Measurements from ENCODE around the gene NEAT1. TPM values are rescaled to one million over a fixed set of nuclear protein-coding genes. Genes with fewer than 3 reads are reported as not detected.

The NEAT1 gene
- total and polyA plus RNA-seq, 9 of the 15 experiments (the other 6 are each of a cell fraction or from before 2014, with no cell fraction given): 20.1 to 389 (median 62.8) TPM

DNA sequence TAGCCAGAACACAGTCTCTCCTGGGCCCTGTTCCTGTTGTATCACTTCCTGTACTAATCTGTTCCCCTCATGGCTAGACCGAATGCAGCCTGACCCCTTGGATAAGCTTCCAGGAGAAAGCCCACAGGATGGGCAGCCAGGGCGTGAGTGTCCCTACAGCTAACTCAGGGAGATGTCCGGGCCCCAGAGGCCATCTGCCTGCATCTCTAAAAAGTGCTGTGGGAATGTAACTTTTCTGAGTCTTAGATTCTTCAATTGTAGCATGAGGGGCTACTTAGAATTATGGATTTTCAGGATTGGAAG lies 68.5 kb downstream of the NEAT1 start:
- H3K4me1 ChIP-seq (replicated peaks in 1 of 2; ENCODE audit: control insufficient read depth in 2 of 2, insufficient read depth in 2 of 2, low read length in 2 of 2): peaks cover 75 to 81% of the 10 kb centered on the region in 2 experiments

More for the DNA sequence above, 68.5 kb downstream of the NEAT1 start:
- TF ChIP-seq ZBTB17 (CRISPR knock-in tag; IDR thresholded peaks at IDR 0.05) (0 out of 2 replicates have a peak, but pooled peaks have one; percentile 44), ZNF133 (CRISPR knock-in tag; IDR thresholded peaks at IDR 0.05) (no peak), SMAD4 (CRISPR knock-in tag; conservative IDR thresholded peaks at IDR 0.05) (0 out of 2 replicates have a peak, but pooled peaks have one; percentile 18)
- TF ChIP-seq, protein P1, sequence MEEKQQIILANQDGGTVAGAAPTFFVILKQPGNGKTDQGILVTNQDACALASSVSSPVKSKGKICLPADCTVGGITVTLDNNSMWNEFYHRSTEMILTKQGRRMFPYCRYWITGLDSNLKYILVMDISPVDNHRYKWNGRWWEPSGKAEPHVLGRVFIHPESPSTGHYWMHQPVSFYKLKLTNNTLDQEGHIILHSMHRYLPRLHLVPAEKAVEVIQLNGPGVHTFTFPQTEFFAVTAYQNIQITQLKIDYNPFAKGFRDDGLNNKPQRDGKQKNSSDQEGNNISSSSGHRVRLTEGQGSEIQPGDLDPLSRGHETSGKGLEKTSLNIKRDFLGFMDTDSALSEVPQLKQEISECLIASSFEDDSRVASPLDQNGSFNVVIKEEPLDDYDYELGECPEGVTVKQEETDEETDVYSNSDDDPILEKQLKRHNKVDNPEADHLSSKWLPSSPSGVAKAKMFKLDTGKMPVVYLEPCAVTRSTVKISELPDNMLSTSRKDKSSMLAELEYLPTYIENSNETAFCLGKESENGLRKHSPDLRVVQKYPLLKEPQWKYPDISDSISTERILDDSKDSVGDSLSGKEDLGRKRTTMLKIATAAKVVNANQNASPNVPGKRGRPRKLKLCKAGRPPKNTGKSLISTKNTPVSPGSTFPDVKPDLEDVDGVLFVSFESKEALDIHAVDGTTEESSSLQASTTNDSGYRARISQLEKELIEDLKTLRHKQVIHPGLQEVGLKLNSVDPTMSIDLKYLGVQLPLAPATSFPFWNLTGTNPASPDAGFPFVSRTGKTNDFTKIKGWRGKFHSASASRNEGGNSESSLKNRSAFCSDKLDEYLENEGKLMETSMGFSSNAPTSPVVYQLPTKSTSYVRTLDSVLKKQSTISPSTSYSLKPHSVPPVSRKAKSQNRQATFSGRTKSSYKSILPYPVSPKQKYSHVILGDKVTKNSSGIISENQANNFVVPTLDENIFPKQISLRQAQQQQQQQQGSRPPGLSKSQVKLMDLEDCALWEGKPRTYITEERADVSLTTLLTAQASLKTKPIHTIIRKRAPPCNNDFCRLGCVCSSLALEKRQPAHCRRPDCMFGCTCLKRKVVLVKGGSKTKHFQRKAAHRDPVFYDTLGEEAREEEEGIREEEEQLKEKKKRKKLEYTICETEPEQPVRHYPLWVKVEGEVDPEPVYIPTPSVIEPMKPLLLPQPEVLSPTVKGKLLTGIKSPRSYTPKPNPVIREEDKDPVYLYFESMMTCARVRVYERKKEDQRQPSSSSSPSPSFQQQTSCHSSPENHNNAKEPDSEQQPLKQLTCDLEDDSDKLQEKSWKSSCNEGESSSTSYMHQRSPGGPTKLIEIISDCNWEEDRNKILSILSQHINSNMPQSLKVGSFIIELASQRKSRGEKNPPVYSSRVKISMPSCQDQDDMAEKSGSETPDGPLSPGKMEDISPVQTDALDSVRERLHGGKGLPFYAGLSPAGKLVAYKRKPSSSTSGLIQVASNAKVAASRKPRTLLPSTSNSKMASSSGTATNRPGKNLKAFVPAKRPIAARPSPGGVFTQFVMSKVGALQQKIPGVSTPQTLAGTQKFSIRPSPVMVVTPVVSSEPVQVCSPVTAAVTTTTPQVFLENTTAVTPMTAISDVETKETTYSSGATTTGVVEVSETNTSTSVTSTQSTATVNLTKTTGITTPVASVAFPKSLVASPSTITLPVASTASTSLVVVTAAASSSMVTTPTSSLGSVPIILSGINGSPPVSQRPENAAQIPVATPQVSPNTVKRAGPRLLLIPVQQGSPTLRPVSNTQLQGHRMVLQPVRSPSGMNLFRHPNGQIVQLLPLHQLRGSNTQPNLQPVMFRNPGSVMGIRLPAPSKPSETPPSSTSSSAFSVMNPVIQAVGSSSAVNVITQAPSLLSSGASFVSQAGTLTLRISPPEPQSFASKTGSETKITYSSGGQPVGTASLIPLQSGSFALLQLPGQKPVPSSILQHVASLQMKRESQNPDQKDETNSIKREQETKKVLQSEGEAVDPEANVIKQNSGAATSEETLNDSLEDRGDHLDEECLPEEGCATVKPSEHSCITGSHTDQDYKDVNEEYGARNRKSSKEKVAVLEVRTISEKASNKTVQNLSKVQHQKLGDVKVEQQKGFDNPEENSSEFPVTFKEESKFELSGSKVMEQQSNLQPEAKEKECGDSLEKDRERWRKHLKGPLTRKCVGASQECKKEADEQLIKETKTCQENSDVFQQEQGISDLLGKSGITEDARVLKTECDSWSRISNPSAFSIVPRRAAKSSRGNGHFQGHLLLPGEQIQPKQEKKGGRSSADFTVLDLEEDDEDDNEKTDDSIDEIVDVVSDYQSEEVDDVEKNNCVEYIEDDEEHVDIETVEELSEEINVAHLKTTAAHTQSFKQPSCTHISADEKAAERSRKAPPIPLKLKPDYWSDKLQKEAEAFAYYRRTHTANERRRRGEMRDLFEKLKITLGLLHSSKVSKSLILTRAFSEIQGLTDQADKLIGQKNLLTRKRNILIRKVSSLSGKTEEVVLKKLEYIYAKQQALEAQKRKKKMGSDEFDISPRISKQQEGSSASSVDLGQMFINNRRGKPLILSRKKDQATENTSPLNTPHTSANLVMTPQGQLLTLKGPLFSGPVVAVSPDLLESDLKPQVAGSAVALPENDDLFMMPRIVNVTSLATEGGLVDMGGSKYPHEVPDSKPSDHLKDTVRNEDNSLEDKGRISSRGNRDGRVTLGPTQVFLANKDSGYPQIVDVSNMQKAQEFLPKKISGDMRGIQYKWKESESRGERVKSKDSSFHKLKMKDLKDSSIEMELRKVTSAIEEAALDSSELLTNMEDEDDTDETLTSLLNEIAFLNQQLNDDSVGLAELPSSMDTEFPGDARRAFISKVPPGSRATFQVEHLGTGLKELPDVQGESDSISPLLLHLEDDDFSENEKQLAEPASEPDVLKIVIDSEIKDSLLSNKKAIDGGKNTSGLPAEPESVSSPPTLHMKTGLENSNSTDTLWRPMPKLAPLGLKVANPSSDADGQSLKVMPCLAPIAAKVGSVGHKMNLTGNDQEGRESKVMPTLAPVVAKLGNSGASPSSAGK (IDR thresholded peaks at IDR 0.05): 0 out of 2 replicates have a peak, but pooled peaks have one; percentile 4
- Histone ChIP-seq H3K4me3 (no peak overlapping the region), H3K27ac (ENCODE audit: extremely low read depth, low read depth, low read length) (peak overlapping the region; percentile 84), H3K27me3 (ENCODE audit: control insufficient read depth in 2 of 2, insufficient read depth in 2 of 2, low read length in 2 of 2) (no peaks in the 10 kb centered on the region), H3K79me2 (ENCODE audit: control insufficient read depth, insufficient read depth, low read length) (peaks cover 50% of the 10 kb centered on the region), H3K36me3 (ENCODE audit: control insufficient read depth, insufficient read depth, low read length) (no peaks in the 10 kb centered on the region), H3K4me2 (ENCODE audit: insufficient read depth, low read length) (peak overlapping the region; percentile 81), H3K9me3 (replicated peaks; ENCODE audit: control insufficient read depth, insufficient read depth, low read depth, low read length) (no peaks in the 10 kb centered on the region), H2AFZ (ENCODE audit: low read depth, low read length) (peak overlapping the region; percentile 86), H3K9me1 (ENCODE audit: control insufficient read depth, insufficient read depth, low read length) (peaks cover 6% of the 10 kb centered on the region), H3K9ac (ENCODE audit: insufficient read depth in 1 of 2, low read depth in 2 of 2, low read length in 2 of 2) (peak overlapping the region; percentile 71 to 85; a peak in 3 of 4 replicates), H4K20me1 (replicated peaks; ENCODE audit: control insufficient read depth, insufficient read depth, low read length) (no peaks in the 10 kb centered on the region)
- intact Hi-C loops (cut with micrococcal nuclease): no loop called here
- ChIA-PET CTCF (ENCODE audit: low intra/inter-chr PET ratio) (no interaction called here), POLR2A (interaction anchor here (0.7 to 27.6 kb wide), 5 partner anchors 12 to 70 kb away, joined by 3 to 2118 read pairs (median 704); partner anchors contain the start of genes MALAT1 and NEAT1)
- ATAC-seq (no peak), DNase-seq (ENCODE audit: extremely low read depth in 1 of 4, low spot score in 3 of 4) (peak in 1 of 4 experiments; percentile 35), FAIRE-seq (no peak)
- in situ Hi-C loops (cut with MboI): no loop called here
- BruUV-seq (replicated peaks): no TSS peak
- 48% methylated on average over 3 of the region's 3 CpGs for WGBS (ENCODE audit: insufficient coverage, low coverage, missing lambda C conversion rate)

Measured in K562 (cell line).